ENCODE data around the gene MYADM.
"Not testable (repeated sequence)": the region's sequence is repeated elsewhere in the genome, so short reads cannot be mapped to it uniquely, and the experiment has no call there.

MYADM gene, protein sequence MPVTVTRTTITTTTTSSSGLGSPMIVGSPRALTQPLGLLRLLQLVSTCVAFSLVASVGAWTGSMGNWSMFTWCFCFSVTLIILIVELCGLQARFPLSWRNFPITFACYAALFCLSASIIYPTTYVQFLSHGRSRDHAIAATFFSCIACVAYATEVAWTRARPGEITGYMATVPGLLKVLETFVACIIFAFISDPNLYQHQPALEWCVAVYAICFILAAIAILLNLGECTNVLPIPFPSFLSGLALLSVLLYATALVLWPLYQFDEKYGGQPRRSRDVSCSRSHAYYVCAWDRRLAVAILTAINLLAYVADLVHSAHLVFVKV

DNA sequence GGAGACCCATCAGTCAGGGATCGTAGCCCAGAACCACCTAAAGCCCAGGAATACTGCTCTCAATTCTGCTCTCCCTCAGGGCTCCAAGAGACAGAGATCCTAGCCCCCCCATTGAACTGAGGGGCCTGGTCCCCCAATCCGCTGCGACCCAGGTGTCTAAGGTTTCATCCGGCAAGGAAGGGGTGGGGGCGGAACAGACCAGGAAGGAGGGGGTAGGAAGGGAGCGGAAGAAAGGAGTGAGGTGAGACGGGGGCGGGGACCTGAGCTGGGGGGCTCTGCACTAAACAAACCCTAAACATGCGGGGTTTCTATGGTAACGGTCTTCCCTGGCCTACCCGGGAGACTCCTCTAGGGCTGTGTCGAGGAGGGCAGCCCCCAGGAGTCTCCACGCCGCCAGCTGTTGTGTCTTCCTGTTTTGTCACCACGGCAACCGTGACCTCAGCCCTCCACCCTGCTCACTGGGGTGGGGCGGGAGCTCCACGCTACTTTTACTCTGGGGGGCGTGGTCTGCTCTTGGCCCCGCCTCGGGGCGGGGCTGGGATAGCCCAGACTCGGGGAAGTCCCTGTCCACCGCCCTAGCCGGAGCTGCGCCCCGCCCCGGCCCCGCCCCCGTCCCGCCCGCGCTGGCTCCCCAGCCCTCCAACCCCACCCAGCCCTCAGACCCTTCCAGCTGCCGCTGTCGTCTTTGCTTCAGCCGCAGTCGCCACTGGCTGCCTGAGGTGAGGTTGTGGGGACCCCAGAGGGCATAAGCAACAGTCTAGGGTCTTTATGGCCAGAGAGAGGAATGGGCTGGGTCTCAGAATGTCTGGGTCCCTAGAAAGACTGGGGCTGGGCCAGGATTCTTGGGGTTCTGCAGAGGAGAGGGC, at the start of gene MYADM:
Gene MYADM, plus strand, starts transcription at position 659 of the 866 bp plus-strand sequence. CDS start 5,647 bp downstream, outside the sequence.
- DNase-seq (ENCODE audit: low read depth) = peak; percentile 97

DNA sequence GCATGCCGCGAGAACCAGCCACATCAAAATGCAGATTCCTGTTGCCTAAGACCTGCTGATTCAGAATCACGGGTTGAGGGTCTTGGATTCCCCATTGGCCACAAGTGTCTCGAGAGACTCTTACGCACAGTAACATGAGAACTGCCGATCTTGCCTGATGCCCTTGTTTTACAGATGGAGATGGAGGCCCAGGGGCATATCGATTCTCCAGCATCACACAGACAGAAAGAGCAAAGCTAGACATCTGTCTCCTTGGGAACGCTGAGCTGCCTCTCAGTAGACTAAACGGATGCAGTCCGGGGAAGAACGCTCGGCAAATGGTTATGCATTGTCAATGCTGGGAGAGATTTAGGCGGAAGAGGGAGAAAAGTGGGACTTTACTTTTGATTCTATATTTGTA, 48.9 kb upstream of the MYADM start:
- DNase-seq (ENCODE audit: low read depth) = no peak

DNA sequence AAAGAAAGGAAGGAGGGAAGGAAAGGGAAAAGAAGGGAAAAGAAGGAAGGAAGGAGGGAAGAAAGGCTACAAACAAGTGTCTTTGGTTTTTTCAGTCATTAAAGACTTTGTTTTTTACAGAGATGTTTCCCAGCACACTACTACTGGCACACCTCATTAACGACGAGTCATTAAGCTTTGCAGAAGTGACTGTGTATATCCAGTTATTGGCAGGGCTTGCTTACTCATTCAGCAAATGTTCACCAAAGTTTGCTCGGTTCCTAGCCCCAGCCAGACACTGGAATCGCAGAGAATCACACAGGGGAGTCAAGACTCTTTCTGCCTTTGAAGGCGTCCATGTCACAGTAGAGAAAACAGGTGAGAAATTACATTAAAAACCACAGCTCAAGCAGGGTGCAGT, 47.8 kb upstream of the MYADM start:
- no peak for DNase-seq (ENCODE audit: low read depth)

DNA sequence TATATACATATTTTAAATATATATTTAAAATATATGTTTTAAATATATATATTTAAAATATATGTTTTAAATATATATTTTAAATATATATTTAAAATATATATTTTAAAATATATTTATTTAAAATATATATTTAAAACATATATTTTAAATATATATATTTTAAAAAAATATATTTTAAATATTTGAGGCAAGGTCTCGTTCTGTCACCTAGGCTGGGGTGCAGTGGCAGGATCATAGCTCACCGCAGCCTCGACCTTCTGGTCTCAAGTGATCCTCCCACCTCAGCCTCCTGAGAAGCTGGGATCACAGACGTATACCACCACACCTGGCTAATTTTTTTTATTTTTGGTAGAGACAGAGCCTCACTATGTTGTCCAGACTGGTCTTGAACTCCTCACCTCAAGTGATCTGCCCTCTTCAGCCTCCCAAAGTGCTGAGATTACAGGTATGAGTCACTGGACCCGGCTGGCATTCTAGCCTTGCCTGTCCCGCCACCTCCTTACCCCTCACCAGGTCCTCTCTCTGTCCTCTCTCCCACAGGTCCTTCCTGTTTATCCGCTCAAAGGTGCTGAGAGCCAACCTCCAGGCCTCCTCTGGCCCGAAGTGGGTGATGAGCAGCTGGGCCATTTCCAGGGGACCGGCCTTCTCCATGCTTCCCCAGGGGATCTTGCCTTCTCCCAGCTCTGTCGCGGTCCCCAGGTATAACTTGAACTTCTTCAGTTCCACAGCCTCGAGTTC, 44.1 kb upstream of the MYADM start:
- no peak for DNase-seq (ENCODE audit: low read depth)

DNA sequence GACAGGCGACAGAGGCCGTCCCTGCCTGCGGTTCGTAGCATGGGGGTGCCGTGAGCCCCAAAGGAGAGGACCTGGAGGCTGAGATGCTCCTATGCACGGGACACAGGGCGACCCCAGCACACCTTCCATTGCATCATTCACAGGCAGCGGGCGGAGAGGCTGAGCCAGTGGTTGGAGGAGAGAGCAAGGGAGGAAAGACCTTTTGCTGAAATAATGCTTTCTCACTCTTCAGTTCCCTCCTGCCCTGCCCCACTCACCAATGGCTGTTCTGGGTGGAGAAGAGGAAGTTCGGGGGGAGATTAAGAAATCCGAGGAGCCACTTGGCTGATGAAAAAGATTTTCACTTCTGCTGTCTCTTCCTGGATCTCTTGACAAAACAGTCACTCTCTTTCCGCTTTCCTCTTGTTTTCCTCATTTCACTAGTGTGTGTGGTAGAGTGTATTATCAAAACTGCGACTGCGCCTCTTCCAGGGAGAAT, 43.5 kb upstream of the MYADM start, which contains the start of gene NLRP12:
Gene NLRP12, minus strand, starts transcription at position 181 of the 478 bp plus-strand sequence. Its CDS starts 140 bp downstream, at position 41.
- DNase-seq (ENCODE audit: low read depth) = no peak

DNA sequence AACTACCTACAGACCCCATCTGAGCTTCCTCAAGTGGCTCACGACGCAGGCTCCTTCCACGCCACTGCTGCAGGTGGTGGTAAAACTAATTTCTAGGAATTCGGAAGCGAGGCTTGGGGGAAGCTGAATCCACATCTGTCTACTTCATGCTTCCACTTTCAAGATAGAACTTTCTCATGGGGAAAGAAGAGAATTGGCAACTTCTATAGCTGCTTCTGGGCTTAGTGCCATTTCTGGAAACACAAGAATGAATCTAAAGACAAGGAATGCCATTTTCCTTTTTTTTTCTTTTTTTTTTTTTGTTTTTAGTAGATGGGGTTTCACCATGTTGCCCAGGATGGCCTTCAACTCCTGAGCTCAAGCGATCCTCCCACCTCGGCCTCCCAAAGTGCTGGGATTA, 40.8 kb upstream of the MYADM start:
- DNase-seq (ENCODE audit: low read depth) = no peak

DNA sequence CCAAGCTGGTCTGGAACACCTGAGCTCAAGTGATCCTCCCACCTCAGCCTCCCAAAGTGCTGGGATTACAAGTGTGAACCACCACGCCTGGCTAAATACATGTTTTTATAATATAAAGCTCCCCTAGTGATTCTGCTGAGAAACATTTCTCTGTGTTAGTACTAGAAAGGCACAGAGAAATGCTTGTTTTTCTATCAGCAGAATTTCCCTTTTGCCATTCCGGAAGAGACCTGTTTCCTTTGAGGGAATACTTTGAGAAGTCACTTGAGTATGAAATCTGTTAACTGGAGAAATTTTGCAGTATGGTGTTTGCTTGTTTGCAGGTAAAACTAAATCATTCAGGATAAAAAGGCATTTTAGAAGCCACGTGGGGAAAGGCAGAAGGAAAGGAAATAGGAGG, 39.2 kb upstream of the MYADM start:
- DNase-seq (ENCODE audit: low read depth) = no peak

DNA sequence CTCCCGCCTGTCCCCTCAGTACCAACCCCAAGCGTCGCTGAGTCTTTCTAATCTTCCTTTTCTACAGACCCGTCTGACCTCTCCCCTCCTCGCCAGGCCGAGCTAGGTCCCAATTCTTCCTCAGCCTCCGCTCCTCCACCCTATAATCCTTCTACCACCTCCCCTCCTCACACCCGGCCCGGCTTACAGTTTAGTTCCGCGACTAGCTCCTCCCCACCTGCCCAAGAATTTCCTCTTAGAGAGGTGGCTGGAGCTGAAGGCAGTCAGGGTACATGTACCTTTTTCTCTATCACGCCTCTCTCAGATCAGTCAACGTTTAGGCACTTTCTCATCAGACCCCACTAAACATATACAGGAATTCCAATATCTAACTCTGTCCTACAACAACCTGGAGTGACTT, 34.8 kb upstream of the MYADM start:
- not testable (repeated sequence) for DNase-seq (ENCODE audit: low read depth)

DNA sequence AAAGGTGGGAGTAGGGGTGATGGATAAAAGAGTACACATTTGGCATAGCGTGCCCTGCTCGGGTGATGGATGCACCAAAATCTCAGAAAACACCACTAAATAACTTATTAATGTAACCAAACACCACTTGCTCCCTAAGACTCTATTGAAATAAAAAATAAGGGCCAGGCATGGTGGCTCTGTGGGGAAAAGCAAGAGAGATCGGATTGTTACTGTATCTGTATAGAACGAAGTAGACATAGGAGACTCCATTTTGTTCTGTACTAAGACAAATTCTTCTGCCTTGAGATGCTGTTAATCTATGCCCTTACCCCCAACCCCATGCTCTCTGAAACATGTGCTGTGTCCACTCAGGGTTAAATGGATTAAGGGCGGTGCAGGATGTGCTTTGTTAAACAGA, 29.2 kb upstream of the MYADM start:
- not testable (repeated sequence) for DNase-seq (ENCODE audit: low read depth)

DNA sequence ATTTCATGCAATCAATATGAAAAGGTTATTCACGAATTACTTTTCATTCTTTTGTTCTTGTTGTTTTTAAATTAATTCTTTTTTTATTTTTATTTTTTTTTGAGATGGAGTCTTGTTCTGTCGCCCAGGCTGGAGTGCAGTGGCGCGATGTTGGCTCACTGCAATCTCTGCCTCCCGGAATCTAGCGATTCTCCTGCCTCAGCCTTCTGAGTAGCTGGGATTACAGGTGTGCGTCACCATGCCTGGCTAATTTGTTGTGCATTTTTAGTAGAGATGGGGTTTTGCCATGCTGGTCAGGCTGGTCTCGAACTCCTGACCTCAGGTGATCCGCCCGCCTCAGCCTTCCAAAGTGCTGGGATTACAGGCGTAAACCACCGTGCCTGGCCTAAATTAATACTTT, 27.4 kb upstream of the MYADM start:
- not testable (repeated sequence) for DNase-seq (ENCODE audit: low read depth)

DNA sequence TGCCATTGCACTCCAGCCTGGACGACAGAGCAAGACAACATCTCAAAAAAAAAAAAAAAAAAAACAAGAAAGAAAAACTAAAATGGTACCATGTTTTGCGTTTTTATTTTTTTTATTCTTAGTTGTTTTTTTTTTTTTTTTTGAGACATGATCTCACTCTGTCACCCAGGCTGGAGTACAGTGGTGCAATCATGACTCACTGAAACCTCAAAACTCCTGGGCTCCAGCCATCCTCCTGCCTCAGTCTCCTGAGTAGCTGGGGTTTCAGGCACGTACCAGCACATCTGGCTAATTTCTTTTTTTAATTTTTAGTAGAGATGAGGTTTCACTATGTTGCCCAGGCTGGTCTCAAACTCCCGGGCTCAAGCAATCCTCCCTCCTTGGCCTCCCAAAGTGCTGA, 26.8 kb upstream of the MYADM start:
- not testable (repeated sequence) for DNase-seq (ENCODE audit: low read depth)

DNA sequence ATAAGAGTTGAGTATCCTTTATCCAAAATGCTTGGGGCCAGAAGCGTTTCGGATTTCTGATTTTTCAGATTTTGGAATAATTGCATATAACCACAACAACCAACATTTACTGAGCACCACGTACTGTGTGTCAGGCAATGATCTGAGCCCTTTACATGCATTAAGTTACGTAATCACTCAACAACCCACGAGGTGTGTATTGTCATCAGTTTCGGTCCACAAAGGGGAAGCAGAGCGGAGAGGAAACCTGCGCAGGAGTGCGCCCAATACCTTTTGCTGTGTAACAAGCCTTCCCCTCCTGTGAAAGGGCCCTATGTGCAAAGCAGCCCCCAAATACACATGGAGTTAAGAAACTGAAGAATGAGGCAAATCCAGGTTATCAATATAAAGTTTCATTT, 22.8 kb upstream of the MYADM start:
- no peak for DNase-seq (ENCODE audit: low read depth)

DNA sequence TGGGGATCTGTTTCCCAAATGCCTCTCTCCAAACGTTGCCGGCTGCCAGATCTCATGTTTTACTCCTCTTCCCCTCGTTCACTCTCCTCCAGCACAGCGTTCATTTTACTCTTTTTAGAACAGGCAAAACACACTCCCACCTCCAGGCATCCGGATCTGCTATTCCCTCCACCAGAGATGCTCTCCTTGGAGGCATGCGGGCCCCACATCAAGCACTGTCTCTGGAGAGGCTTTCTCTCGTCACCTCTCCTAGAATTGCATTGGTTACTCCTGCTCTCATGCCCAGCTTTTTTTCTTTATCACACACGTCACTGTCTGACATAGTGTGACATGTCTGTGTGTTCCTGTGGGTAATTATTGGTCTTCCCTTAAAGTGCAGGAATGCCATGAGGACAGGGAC, 20.1 kb upstream of the MYADM start:
- no peak for DNase-seq (ENCODE audit: low read depth)

DNA sequence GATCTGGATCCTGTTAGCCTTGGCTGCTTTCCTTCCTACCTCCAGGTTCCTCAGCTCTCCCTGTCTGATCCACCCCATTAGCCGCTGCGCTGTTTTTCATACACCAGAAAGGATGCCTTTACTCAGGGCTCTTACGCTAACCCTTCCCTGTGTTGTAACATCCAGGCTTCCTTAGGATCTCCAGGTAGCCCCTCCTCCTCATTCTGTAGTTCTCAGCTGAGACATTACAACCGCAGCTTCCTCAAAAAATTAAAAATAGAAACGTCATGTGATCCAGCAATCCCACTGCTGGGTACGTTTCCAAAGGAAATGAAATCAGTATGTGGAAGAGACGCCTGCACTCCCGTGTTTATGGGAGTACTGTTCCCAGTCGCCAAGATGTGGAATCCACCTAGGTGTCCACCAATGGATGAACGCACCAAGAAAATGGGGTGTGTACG, 18.4 kb upstream of the MYADM start:
- no peak for DNase-seq (ENCODE audit: low read depth)

DNA sequence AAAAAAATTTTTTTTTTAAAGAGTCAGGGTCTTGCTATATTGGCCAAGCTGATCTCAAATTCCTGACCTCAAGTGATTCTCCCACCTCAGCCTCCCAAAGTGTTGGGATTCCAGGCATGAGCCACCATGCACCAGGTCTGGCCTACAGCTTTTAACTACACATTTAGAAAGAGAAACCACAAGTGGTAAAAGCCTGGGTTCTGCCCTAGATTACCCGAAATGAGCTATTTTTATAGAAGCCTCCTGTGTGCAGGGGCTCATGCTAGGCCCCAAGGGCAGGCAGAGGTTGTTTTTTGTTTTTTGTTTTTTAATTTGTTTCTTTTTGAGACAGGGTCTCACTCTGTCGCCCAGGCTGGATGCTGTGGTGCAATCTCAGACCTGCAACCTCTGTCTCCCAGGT, 14.0 kb upstream of the MYADM start:
- DNase-seq (ENCODE audit: low read depth) = no peak

DNA sequence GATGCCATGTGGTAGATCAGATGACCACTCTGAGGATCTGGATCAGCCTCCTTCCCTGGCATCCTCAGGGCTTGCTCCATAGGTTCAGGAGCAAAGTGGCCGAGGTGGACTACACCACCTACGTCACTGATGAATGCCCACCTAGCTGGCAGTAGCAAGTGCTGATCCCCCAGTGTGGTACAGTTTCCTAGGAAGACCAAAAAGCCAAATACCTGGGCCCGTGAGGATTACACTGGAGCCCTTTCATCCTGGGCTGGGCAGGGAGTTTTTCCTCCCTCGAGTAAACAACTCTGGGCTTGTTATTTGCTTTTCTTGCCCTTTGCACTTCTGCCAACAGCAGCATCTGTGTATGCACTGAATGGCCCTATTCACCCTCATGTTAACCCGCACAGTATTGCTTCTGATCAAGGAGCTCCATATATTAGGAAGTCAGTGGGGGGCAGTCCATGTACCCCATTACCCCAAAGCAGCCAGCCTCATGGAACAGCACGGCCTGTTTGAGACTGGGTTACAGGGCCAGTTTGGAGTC, 3.3 kb upstream of the MYADM start:
- no peak for DNase-seq (ENCODE audit: low read depth)

DNA sequence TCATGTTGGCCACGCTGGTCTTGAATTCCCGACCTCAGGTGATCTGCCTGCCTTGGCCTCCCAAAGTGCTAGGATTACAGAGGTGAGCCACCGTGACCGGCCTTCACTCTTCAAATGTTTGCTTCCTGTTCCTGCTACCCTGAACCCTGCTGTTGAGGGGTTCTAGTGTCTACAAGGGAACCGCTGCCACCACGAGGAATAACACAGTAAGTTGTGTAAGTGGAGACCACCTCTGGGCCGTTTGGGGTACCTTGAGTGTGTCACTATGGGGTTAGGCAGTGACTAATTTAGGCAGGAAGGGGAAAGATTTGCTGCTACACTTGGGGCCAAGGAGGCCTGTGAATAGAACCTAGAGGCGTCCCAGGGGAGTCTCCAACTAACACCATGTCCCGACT, 2.2 kb upstream of the MYADM start:
- DNase-seq (ENCODE audit: low read depth) = no peak

DNA sequence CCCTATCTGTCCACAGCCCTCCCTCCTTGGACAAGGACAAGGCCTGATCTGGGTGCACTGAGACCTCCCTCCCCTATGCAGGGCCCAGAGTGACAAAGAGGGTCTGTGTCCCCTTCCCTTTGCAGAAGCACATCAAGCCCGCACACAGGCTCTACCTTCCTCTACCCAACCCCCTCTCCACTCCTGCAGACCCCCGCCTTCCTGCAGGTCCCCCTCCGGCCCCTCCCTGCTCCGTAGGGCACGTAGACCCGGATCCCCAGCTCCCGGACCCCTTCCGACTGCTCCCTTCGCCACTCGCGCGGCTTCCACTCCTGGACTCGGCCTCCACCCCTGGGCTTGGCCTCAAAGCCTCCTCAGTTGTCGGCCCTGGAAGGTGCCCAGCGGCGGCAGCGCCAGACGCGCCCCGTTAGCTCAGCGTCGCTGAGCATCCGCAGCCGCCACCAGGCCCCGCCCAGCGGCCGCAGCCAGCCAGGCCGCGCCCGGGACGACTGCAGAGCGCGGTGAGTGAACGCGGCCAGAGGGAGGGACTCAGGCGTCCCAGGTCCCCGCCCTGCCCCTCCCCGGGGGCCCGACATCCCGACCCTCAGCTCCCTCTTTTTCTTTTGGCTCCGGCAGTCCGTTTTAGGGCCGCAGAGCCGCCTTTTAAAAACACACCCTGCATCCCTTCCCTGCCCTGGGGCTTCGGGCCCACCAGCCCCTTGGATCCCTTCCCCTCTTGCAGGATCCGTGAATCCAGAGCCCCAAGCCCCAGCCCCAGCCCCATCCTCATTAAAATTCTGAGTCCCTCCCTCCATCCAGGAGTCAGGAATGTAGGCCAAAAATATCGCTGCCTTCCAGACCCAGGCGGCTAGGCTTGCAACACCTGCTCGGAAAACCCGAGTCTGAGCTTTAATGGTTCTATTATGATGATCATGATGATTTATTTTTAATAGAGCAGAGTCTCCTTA, 1.5 kb upstream of the MYADM start:
- no peak for DNase-seq (ENCODE audit: low read depth)

DNA sequence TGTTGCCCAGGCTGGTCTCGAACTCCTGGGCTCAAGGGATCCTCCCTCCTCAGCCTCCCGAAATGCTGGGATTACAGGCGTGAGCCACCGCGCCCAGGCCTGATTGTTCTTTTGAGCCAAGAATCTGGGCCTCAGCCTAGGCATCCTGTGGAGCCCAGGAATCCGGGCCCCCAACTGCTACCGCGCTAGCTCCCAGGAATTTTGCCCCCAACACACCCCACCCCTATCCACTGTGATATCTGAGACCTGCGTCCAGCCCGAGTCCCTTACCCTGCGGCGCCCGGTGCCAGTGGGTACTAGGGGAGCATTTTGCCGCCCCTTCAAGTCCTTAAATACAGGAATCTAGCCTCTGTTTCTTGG, 838 bp upstream of the MYADM start:
- DNase-seq (ENCODE audit: low read depth) = no peak

DNA sequence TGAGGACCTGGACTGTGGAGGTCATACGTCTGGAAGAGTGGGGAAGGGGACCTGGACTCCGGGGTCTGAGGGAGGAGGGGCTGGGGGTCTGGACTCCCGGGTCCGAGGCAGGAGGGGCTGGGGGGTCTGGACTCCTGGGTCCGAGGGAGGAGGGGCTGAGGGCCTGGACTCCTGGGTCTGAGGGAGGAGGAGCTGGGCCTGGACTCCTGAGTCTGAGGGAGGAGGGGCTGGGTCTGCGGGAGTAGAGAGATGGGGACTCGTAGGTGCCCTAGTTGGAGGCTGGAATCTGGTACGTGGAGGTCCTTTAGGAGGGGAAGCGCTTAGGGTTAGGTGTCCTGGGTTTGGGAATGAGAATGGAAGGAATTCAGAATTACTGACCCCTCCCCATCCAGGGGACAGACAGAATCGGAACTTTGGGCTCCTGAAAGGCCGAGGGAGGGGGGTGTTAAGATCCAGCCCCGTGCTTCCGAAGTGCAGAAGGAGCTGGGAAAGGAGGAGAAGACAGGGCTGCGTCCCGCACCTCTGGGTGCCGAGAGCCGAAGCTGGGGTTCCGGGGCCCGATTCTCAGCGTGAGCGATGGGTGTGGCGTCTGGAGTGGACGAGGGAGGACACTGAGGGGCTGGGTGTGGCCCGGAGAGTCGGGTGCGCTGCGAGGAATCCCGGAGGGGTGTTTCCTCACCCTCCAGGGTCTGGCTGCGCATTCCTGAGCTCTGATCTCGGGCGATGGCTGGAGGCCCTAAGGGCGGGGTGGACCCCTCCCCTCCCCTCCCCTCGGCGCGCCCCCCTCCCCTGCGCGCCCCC, 608 bp downstream of the MYADM start:
- no peak for DNase-seq (ENCODE audit: low read depth)

All from stimulated activated CD8-positive, alpha-beta memory T cell treated with anti-CD3 and anti-CD28 coated beads, Interleukin-7, amount 100 ng/mL, for 24 hours (primary cell).